ENCODE results near the gene PHF13. TPM values are rescaled to one million over a fixed set of nuclear protein-coding genes. Genes with fewer than 3 reads are reported as not detected.
A peak's percentile ranks its signal among the peaks of the same experiment; 100 is the strongest.

The PHF13 gene
- total and polyA plus RNA-seq, 2 donors (not counting 3 experiments of a cell fraction or from before 2014, with no cell fraction given) = 5.6 to 18.6 TPM

GRCh38 chr1:6580119-6580592, 33.4 kb upstream of the PHF13 start:
- BruUV-seq (replicated peaks) = TSS peak; percentile 47
- Histone ChIP-seq H3K9ac (replicated peaks; ENCODE audit: extremely low read depth, insufficient read depth, low read length) (peak overlapping the region; percentile 39), H3K4me1 (ENCODE audit: control insufficient read depth, extremely low read depth, insufficient read depth, low read length) (peaks cover 14% of the 10 kb centered on the region), H3K27ac (ENCODE audit: insufficient read depth, low read depth, low read length) (peak overlapping the region; percentile 41), H3K4me3 (replicated peaks in 1 of 3; ENCODE audit: insufficient read depth in 1 of 3, low read depth in 1 of 3, low read length in 3 of 3) (peak overlapping the region; percentile 57 to 98 (median 65)), H3K4me2 (ENCODE audit: insufficient read depth, low read length) (peak overlapping the region; percentile 75), H3K79me2 (ENCODE audit: control insufficient read depth, insufficient read depth, low read length) (peaks cover 11% of the 10 kb centered on the region), H3K36me3 (ENCODE audit: control insufficient read depth in 2 of 2, extremely low read depth in 1 of 2, insufficient read depth in 2 of 2, low read length in 2 of 2) (no peaks in the 10 kb centered on the region), H3K9me3 (replicated peaks; ENCODE audit: control insufficient read depth, insufficient read depth, low read length) (no peaks in the 10 kb centered on the region), H3K9me1 (replicated peaks; ENCODE audit: control insufficient read depth, extremely low read depth, insufficient read depth, low read length) (no peaks in the 10 kb centered on the region), H2AFZ (ENCODE audit: low read depth, low read length) (peak overlapping the region; percentile 65), H4K20me1 (replicated peaks; ENCODE audit: control insufficient read depth, extremely low read depth, insufficient read depth, low read length) (no peaks in the 10 kb centered on the region), H3K27me3 (ENCODE audit: control insufficient read depth in 2 of 2, insufficient read depth in 2 of 2, low read length in 2 of 2) (no peaks in the 10 kb centered on the region)
- intact Hi-C loops (cut with micrococcal nuclease) (loop anchor here (1.0 kb wide), 2 partner anchors 21 to 33 kb away; partner anchors contain the start of gene PHF13), dilution Hi-C loops (cut with MboI; ENCODE audit: extremely low pct_ligation_motif_present, low sequenced_read_pairs) (no loop called here)
- CTCF ChIA-PET = interaction anchor here (1.0 to 1.8 kb wide), 7 partner anchors 18 to 94 kb away, joined by 4 to 15 read pairs (median 6); partner anchors contain the start of genes NOL9 and TAS1R1
- POLR2A ChIA-PET = interaction anchor here (0.7 to 2.0 kb wide), 5 partner anchors 20 to 115 kb away, joined by 3 to 6 read pairs (median 5); partner anchors contain the start of gene KLHL21
- no peak for TF ChIP-seq EZH2 (IDR thresholded peaks at IDR 0.05; ENCODE audit: borderline replicate concordance, low read depth, low read length, severe bottlenecking)
- FAIRE-seq (no peak), DNase-seq (ENCODE audit: low read depth, low spot score) (no peak)

- intact Hi-C loops (cut with micrococcal nuclease) (loop anchor here (1.0 kb wide), 2 partner anchors 20 to 32 kb away; partner anchors contain the start of gene PHF13), dilution Hi-C loops (cut with MboI; ENCODE audit: extremely low pct_ligation_motif_present, low sequenced_read_pairs) (no loop called here)
- Histone ChIP-seq H3K9ac (replicated peaks; ENCODE audit: extremely low read depth, insufficient read depth, low read length) (peak overlapping the region; percentile 39), H4K20me1 (replicated peaks; ENCODE audit: control insufficient read depth, extremely low read depth, insufficient read depth, low read length) (no peaks in the 10 kb centered on the region), H3K36me3 (ENCODE audit: control insufficient read depth in 2 of 2, extremely low read depth in 1 of 2, insufficient read depth in 2 of 2, low read length in 2 of 2) (no peaks in the 10 kb centered on the region), H3K27me3 (ENCODE audit: control insufficient read depth in 2 of 2, insufficient read depth in 2 of 2, low read length in 2 of 2) (no peaks in the 10 kb centered on the region), H3K9me1 (replicated peaks; ENCODE audit: control insufficient read depth, extremely low read depth, insufficient read depth, low read length) (no peaks in the 10 kb centered on the region), H3K4me1 (ENCODE audit: control insufficient read depth, extremely low read depth, insufficient read depth, low read length) (peaks cover 14% of the 10 kb centered on the region), H2AFZ (ENCODE audit: low read depth, low read length) (peak overlapping the region; percentile 65), H3K4me3 (replicated peaks in 1 of 3; ENCODE audit: insufficient read depth in 1 of 3, low read depth in 1 of 3, low read length in 3 of 3) (peak overlapping the region; percentile 57 to 98 (median 65)), H3K79me2 (ENCODE audit: control insufficient read depth, insufficient read depth, low read length) (peaks cover 11% of the 10 kb centered on the region), H3K4me2 (ENCODE audit: insufficient read depth, low read length) (peak overlapping the region; percentile 75), H3K27ac (ENCODE audit: insufficient read depth, low read depth, low read length) (peak overlapping the region; percentile 41), H3K9me3 (replicated peaks; ENCODE audit: control insufficient read depth, insufficient read depth, low read length) (no peaks in the 10 kb centered on the region)
- POLR2A ChIA-PET = interaction anchor here (0.7 to 1.8 kb wide), 4 partner anchors 19 to 115 kb away, joined by 3 to 6 read pairs (median 6); partner anchors contain the start of gene KLHL21
- CTCF ChIA-PET = interaction anchor here (0.9 to 1.8 kb wide), 6 partner anchors 20 to 95 kb away, joined by 3 to 15 read pairs (median 7); partner anchors contain the start of genes NOL9 and TAS1R1
- FAIRE-seq = no peak
- TF ChIP-seq POLR2A (IDR thresholded peaks at IDR 0.05; ENCODE audit: low read depth, low read length) = no peak
- no peak for TF ChIP-seq MYC (IDR thresholded peaks at IDR 0.05; ENCODE audit: low read depth, low read length)
- peak in 1 of 2 donors; percentile 22 for TF ChIP-seq CTCF (IDR thresholded peaks at IDR 0.05; ENCODE audit: extremely low read depth in 1 of 2, insufficient read depth in 1 of 2, low read depth in 1 of 2, low read length in 2 of 2)
- TF ChIP-seq GATA2 (IDR thresholded peaks at IDR 0.05; ENCODE audit: insufficient read depth, insufficient read length, low read depth, low read length) = no peak
- DNase-seq (ENCODE audit: low read depth, low spot score) = peak; percentile 30
- no TSS peak for BruUV-seq (replicated peaks)
These were observed 32.7 kb upstream of the PHF13 start for GRCh38 chr1:6580593-6581409.
